Spleen (tissue), 7 donors: Measurements from ENCODE around the gene NRG4.

Source experiments
- CTCF ChIP-seq, 11 experiments: fragments of 200-600 bp in 7 of 11; fragments of 450-650 bp in 4 of 11; sonication (generic) in 4 of 11; IDR thresholded peaks in 8 of 11; conservative IDR thresholded peaks in 3 of 11; 1 replicate in 7 of 11; 2 replicates in 4 of 11; pipeline versions ENCODE4 v1.4.0 to v1.8.0; 2016 to 2021; ENCODE audit warnings: antibody characterized with exemption in 11 of 11, inconsistent platforms in 4 of 11, mild to moderate bottlenecking in 1 of 11
- POLR2A ChIP-seq, 3 donors: fragments of 450-650 bp; IDR thresholded peaks; one replicate each; pipeline ENCODE4 v1.5.1; 2017; ENCODE audit warnings: antibody characterized with exemption in 3 of 3, mild to moderate bottlenecking in 1 of 3
- donor health status: DM: no; HTN: no; CAD: no; lungs with moderate emphysema.
- donor health status: DM: no; HTN: no; CAD: no.
- donor health status: DM: no; HTN: no; CAD: no.

GRCh38 chr15:76011627-76012551 is at the start of gene NRG4:
- TF ChIP-seq POLR2A (IDR thresholded peaks at IDR 0.05): no peak
- TF ChIP-seq CTCF (IDR thresholded peaks at IDR 0.05 in 8 of 11, conservative IDR thresholded peaks at IDR 0.05 in 3 of 11): no peak
